Neural cell (in vitro differentiated cells): Measurements from ENCODE around the gene NANOS2. TPM values are rescaled to one million over a fixed set of nuclear protein-coding genes. Genes with fewer than 3 reads are reported as not detected.

ENCODE experiments used
- H2AFZ ChIP-seq: fragments of 200-600, 300-800 bp; sonication (generic), shearing (Covaris generic); 2 replicates; pipeline ENCODE4 v1.6.0; 2014; ENCODE audit warnings: low read depth, mild to moderate bottlenecking, antibody characterized with exemption, low read length, moderate library complexity
- H3F3A ChIP-seq: fragments of 200-600 bp; shearing (Covaris generic); 2 replicates; pipeline ENCODE4 v1.6.1; 2016; ENCODE audit warnings: mild to moderate bottlenecking, moderate library complexity, mixed read lengths, antibody characterized with exemption, low read length; ENCODE audit not compliant: insufficient read depth, poor library complexity, severe bottlenecking
- H3K27ac ChIP-seq: fragments of 200-600, 300-800 bp; sonication (generic), shearing (Covaris generic); 2 replicates; pipeline ENCODE4 v1.5.1; 2014; ENCODE audit warnings: mild to moderate bottlenecking, low read length, moderate library complexity
- H3K27me3 ChIP-seq: fragments of 300-800, 200-600 bp; sonication (generic), shearing (Covaris generic); 2 replicates; pipeline ENCODE4 v1.6.0; 2014; ENCODE audit warnings: mild to moderate bottlenecking, low read depth, low read length, moderate library complexity; ENCODE audit not compliant: insufficient read depth
- H3K36me3 ChIP-seq: fragments of 300-800, 200-600 bp; sonication (generic), shearing (Covaris generic); 2 replicates; pipeline ENCODE4 v1.5.1; 2014; ENCODE audit warnings: mild to moderate bottlenecking, antibody characterized with exemption, low read length, moderate library complexity; ENCODE audit not compliant: insufficient read depth
- H3K4me2 ChIP-seq: fragments of 300-800, 200-600 bp; sonication (generic), shearing (Covaris generic); 2 replicates; pipeline ENCODE4 v1.6.0; 2014; ENCODE audit warnings: mild to moderate bottlenecking, low read length
- H3K4me3 ChIP-seq: fragments of 300-800, 200-600 bp; sonication (generic), shearing (Covaris generic); 2 replicates; pipeline ENCODE4 v1.5.1; 2014; ENCODE audit warnings: mild to moderate bottlenecking, low read length, moderate library complexity
- H3K79me2 ChIP-seq: fragments of 200-600 bp; shearing (Covaris generic); replicated peaks from 2 replicates; pipeline ENCODE4 v1.6.0; 2014; ENCODE audit warnings: mild to moderate bottlenecking, low read length, moderate library complexity; ENCODE audit not compliant: insufficient read depth
- H3K9ac ChIP-seq: fragments of 300-800, 200-600 bp; sonication (generic), shearing (Covaris generic); 2 replicates; pipeline ENCODE4 v1.6.1; 2016; ENCODE audit warnings: mild to moderate bottlenecking, low read length, mixed read lengths
- H3K9me2 ChIP-seq: fragments of 200-600 bp; shearing (Covaris generic); 2 replicates; pipeline ENCODE4 v1.6.1; 2016; ENCODE audit warnings: mild to moderate bottlenecking, low read length, mixed read lengths; ENCODE audit not compliant: insufficient read depth
- H3K9me3 ChIP-seq: fragments of 200-600, 300-800 bp; sonication (generic), shearing (Covaris generic); 2 replicates; pipeline ENCODE4 v1.6.1; 2016; ENCODE audit warnings: mild to moderate bottlenecking, mixed run types, low read length, moderate library complexity, mixed read lengths
- H4K20me1 ChIP-seq: fragments of 200-600 bp; shearing (Covaris generic); 2 replicates; pipeline ENCODE4 v1.6.1; 2016; ENCODE audit warnings: mild to moderate bottlenecking, mixed run types; ENCODE audit not compliant: insufficient read depth
- EP300 ChIP-seq: fragments of 450-650 bp; conservative IDR thresholded peaks from 2 replicates; pipeline ENCODE4 v1.6.1; 2014; ENCODE audit warnings: antibody characterized with exemption, mild to moderate bottlenecking, moderate library complexity; ENCODE audit not compliant: poor library complexity, severe bottlenecking
- EZH2 ChIP-seq: fragments of 200-600, 300-800 bp; shearing (Covaris generic), sonication (generic); IDR thresholded peaks from 2 replicates; pipeline ENCODE4 v1.6.1; 2014; ENCODE audit warnings: antibody characterized with exemption, low read length, borderline replicate concordance, mild to moderate bottlenecking; ENCODE audit not compliant: insufficient read depth, poor library complexity, severe bottlenecking
- MXI1 ChIP-seq: fragments of 450-650 bp; conservative IDR thresholded peaks from 2 replicates; pipeline ENCODE4 v1.6.1; 2014; ENCODE audit warnings: antibody characterized with exemption, mild to moderate bottlenecking; ENCODE audit not compliant: poor library complexity, severe bottlenecking
- POLR2AphosphoS5 ChIP-seq: IDR thresholded peaks from 2 replicates; pipeline ENCODE4 v1.6.1; 2012
- RAD21 ChIP-seq: fragments of 450-650 bp; conservative IDR thresholded peaks from 2 replicates; pipeline ENCODE4 v1.6.1; 2014; ENCODE audit warnings: antibody characterized with exemption, mild to moderate bottlenecking, moderate library complexity
- REST ChIP-seq: IDR thresholded peaks from 2 replicates; pipeline ENCODE4 v1.6.1; 2012; ENCODE audit warnings: borderline replicate concordance
- SMC3 ChIP-seq: fragments of 450-650 bp; conservative IDR thresholded peaks from 2 replicates; pipeline ENCODE4 v1.6.1; 2014; ENCODE audit warnings: antibody characterized with exemption, mild to moderate bottlenecking, moderate library complexity; ENCODE audit not compliant: poor library complexity
- TAF1 ChIP-seq: IDR thresholded peaks from 2 replicates; pipeline ENCODE4 v1.6.1; 2012; ENCODE audit warnings: low read depth
- polyA plus RNA-seq: library from polyadenylated mRNA; depleted of rRNA; stranded (reverse); fragments of >200 nt; gene quantifications from 2 replicates; pipeline ENCODE4 v1.2.3, GENCODE V29; 2014
- TF ChIP-seq, protein P1 (sequence below): fragments of 450-650 bp; IDR thresholded peaks from 2 replicates; pipeline ENCODE4 v1.5.1; 2014; ENCODE audit warnings: antibody characterized with exemption, mild to moderate bottlenecking, moderate library complexity; ENCODE audit not compliant: poor library complexity, severe bottlenecking

Gene NANOS2
- polyA plus RNA-seq, 1 donor from 2014 or later = 0.64 TPM

- H2AFZ ChIP-seq = no peak overlapping the region
- H3K9me3 ChIP-seq = no peaks in the 10 kb centered on the region
- no peaks in the 10 kb centered on the region for H3K27me3 ChIP-seq
- H3K9ac ChIP-seq = no peak overlapping the region
- no peaks in the 10 kb centered on the region for H3K36me3 ChIP-seq
- H3K4me3 ChIP-seq = no peak overlapping the region
- H3K4me2 ChIP-seq = no peak overlapping the region
- no peaks in the 10 kb centered on the region for H3K9me2 ChIP-seq
- no peaks in the 10 kb centered on the region for H4K20me1 ChIP-seq
- TF ChIP-seq EP300 = no peak
- no peak for TF ChIP-seq RAD21
- no peak for TF ChIP-seq POLR2AphosphoS5
- no peak for TF ChIP-seq MXI1
- TF ChIP-seq TAF1 = no peak
- TF ChIP-seq EZH2 = no peak
- TF ChIP-seq REST = no peak
- TF ChIP-seq SMC3 = no peak
- TF ChIP-seq, protein P1, sequence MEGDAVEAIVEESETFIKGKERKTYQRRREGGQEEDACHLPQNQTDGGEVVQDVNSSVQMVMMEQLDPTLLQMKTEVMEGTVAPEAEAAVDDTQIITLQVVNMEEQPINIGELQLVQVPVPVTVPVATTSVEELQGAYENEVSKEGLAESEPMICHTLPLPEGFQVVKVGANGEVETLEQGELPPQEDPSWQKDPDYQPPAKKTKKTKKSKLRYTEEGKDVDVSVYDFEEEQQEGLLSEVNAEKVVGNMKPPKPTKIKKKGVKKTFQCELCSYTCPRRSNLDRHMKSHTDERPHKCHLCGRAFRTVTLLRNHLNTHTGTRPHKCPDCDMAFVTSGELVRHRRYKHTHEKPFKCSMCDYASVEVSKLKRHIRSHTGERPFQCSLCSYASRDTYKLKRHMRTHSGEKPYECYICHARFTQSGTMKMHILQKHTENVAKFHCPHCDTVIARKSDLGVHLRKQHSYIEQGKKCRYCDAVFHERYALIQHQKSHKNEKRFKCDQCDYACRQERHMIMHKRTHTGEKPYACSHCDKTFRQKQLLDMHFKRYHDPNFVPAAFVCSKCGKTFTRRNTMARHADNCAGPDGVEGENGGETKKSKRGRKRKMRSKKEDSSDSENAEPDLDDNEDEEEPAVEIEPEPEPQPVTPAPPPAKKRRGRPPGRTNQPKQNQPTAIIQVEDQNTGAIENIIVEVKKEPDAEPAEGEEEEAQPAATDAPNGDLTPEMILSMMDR = no peak
- H3K79me2 ChIP-seq = no peaks in the 10 kb centered on the region
- no peak overlapping the region for H3K27ac ChIP-seq
- no peaks in the 10 kb centered on the region for H3F3A ChIP-seq
These were observed 8.4 kb downstream of the NANOS2 start for GRCh38 chr19:45906221-45906620.

DNA sequence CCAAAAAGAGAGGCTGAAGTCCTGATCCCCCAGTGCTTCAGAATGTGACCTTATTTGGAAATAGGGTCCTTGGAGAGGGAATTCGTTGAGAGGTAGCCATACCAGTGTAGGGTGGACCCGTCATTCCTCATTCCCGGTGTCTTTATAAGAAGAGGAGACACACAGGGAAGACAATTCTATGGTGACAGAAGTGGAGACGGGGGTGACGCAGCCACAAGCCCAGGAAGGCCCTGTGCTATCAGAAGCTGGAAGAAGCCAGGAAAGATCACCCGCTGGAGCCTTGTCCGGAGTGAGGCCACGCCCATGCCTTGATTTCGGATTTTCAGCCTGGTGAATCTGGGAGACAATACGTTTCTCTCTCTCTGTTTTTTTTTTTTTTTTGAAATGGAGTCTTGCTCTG lies 9.6 kb downstream of the NANOS2 start:
- H3K4me3 ChIP-seq = no peak overlapping the region
- H2AFZ ChIP-seq = no peak overlapping the region
- H3F3A ChIP-seq = no peaks in the 10 kb centered on the region
- H3K27me3 ChIP-seq = no peaks in the 10 kb centered on the region
- no peaks in the 10 kb centered on the region for H3K9me3 ChIP-seq
- TF ChIP-seq, protein P1 = no peak
- TF ChIP-seq TAF1 = no peak
- TF ChIP-seq POLR2AphosphoS5 = no peak
- TF ChIP-seq REST = no peak
- no peak for TF ChIP-seq EZH2
- TF ChIP-seq RAD21 = no peak
- no peak for TF ChIP-seq EP300
- TF ChIP-seq MXI1 = no peak
- TF ChIP-seq SMC3 = no peak
- no peak overlapping the region for H3K27ac ChIP-seq
- H3K79me2 ChIP-seq = no peaks in the 10 kb centered on the region
- H3K9me2 ChIP-seq = no peaks in the 10 kb centered on the region
- H3K36me3 ChIP-seq = no peaks in the 10 kb centered on the region
- H3K4me2 ChIP-seq = no peak overlapping the region
- H4K20me1 ChIP-seq = no peaks in the 10 kb centered on the region
- H3K9ac ChIP-seq = no peak overlapping the region
